GM15510 (cell line): Measurements from ENCODE around the gene PRMT2.

ENCODE experiments used
- POLR2A ChIP-seq: IDR thresholded peaks from 3 replicates; pipeline ENCODE4 v1.6.1; 2011; ENCODE audit warnings: borderline replicate concordance; ENCODE audit not compliant: insufficient read length; ENCODE audit errors: extremely low read depth

The PRMT2 gene

GRCh38 chr21:46666941-46667740, 31.7 kb downstream of the PRMT2 start:
- TF ChIP-seq POLR2A, result no peak

GRCh38 chr21:46667741-46668380, 32.4 kb downstream of the PRMT2 start:
- no peak for TF ChIP-seq POLR2A

- TF ChIP-seq POLR2A, result no peak
These were observed 32.9 kb downstream of the PRMT2 start for GRCh38 chr21:46668381-46668780.

GRCh38 chr21:46674430-46675007, 39.0 kb downstream of the PRMT2 start:
- no peak for TF ChIP-seq POLR2A

- TF ChIP-seq POLR2A, result no peak
These were observed 40.3 kb downstream of the PRMT2 start for GRCh38 chr21:46675595-46676280.
